ENCODE measurements around the gene CHGA.

Gene CHGA

GRCh38 chr14:92892589-92892988 is 30.4 kb upstream of the CHGA start:
- no peak for TF ChIP-seq CTCF (IDR thresholded peaks at IDR 0.05; ENCODE audit: extremely low read depth, insufficient read depth, missing control alignments)
- in situ Hi-C loops (cut with MboI; ENCODE audit: low pct_unique_long_range_greater_than_20kb, low sequenced_read_pairs, unreplicated experiment), result no loop called here
- no peak for DNase-seq (ENCODE audit: low spot score)

- in situ Hi-C loops (cut with MboI; ENCODE audit: low pct_unique_long_range_greater_than_20kb, low sequenced_read_pairs, unreplicated experiment), result no loop called here
- no peak for TF ChIP-seq CTCF (IDR thresholded peaks at IDR 0.05; ENCODE audit: extremely low read depth, insufficient read depth, missing control alignments)
Observed at GRCh38 chr14:92895352-92895878, 27.5 kb upstream of the CHGA start.

DNA sequence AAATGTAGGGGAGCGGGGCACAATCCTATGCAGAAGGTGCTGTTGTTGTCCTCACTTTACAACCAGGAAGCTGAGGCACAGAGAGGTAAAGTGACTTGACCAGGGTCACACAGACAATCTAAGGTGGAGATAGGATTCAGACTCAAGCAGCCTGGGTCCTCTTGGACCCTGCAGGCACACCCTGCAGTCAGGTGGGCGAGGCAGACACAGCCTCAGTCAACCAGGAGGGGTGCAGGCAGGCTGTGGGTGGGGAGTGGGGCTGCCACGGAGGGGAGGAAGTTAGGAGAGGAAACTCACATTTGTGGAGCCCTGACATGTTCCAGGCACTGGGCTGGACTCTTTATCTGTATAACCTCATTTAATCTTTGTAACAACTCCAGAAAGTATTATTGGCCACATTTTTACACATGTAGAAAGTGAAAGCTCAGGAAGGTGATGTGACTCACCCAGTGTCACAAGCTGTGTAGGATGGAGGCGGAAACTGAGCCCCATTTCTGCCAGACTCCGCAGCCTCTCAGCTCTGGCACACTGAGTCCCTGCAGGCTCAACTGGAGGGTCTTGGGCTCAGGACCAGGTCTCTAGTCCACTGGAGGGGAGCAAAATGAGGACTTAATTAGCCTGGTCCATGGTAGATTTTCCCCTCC is 24.9 kb upstream of the CHGA start:
- TF ChIP-seq CTCF (IDR thresholded peaks at IDR 0.05; ENCODE audit: extremely low read depth, insufficient read depth, missing control alignments), result no peak
- DNase-seq (ENCODE audit: low spot score), result no peak
- in situ Hi-C loops (cut with MboI; ENCODE audit: low pct_unique_long_range_greater_than_20kb, low sequenced_read_pairs, unreplicated experiment), result no loop called here

More at GRCh38 chr14:92895352-92895878, 27.5 kb upstream of the CHGA start:
- DNase-seq (ENCODE audit: low spot score), result no peak

DNA sequence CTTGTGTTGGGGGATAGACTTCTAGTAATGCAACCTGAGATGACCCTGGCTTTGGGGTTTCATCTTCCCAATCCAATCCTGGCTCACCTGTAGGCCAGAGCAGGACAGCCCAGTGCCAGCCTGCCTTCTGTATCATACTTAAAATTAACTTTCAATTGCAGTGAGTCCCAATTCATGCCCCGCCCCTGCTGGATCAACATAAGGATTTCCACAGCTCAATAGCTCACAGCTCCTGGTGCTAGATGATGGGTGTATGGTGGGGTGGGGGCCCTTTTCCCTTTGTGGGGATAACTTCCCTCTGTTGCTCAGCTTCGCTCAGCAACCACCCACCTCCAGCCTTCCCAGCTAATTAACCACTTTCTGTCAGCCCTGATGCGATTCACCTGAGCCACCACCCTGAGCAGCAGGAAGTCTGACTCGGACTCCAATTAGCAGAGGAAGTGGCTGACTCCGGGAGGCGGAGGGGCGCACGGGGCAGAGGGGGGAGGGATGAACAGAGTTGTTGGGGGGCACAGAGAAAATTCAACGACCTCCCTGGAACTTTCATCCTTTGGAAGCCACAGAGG is 24.3 kb upstream of the CHGA start:
- in situ Hi-C loops (cut with MboI; ENCODE audit: low pct_unique_long_range_greater_than_20kb, low sequenced_read_pairs, unreplicated experiment), result no loop called here
- no peak for DNase-seq (ENCODE audit: low spot score)
- TF ChIP-seq CTCF (IDR thresholded peaks at IDR 0.05; ENCODE audit: extremely low read depth, insufficient read depth, missing control alignments), result no peak

- in situ Hi-C loops (cut with MboI; ENCODE audit: low pct_unique_long_range_greater_than_20kb, low sequenced_read_pairs, unreplicated experiment), result no loop called here
- TF ChIP-seq CTCF (IDR thresholded peaks at IDR 0.05; ENCODE audit: extremely low read depth, insufficient read depth, missing control alignments), result no peak
- DNase-seq (ENCODE audit: low spot score), result no peak
Observed at GRCh38 chr14:92900660-92901059, 22.3 kb upstream of the CHGA start.

DNA sequence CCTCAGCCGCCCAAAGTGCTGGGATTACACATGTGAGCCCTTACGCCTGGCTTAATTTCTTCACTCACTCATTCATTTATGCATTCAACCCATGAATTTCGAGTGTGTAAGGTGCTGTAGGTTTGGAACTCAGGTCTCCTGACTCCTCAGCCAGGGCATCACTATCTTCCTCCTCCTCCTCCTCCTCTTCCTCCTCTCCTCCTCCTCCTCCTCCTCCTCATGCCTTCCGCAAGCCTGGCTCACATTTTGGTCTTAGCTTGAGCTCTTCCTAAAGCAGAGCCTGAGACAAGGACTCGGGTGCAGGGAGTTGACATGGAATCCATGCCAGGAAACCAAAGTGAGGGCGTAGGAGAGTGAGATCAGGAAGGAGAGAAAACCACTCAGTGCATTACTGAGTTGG is 20.8 kb upstream of the CHGA start:
- no peak for TF ChIP-seq CTCF (IDR thresholded peaks at IDR 0.05; ENCODE audit: extremely low read depth, insufficient read depth, missing control alignments)
- in situ Hi-C loops (cut with MboI; ENCODE audit: low pct_unique_long_range_greater_than_20kb, low sequenced_read_pairs, unreplicated experiment), result no loop called here

More for the DNA sequence above, 20.8 kb upstream of the CHGA start:
- DNase-seq (ENCODE audit: low spot score), result no peak

Measured in GM13977 (cell line).